ENCODE data around the gene FAM120A.

DNA sequence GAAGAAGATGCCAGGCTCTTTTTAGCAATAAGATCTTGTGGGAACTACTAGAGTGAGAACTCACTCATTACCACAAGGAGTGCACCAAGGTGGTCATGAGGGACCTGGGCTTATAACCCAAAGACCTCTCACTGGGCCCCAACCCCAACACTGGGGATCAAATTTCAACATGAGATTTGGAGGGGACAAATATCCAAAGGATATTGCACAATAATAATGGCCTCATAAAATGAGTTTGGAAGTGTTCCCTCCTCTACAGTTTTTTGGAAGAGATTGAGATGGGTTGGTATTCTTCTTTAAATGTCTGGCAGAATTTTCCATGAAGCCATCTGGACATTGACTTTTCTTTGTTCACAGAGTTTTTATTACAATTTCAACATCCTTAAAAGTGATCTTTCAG lies 38.0 kb upstream of the FAM120A start:
- TF ChIP-seq CTCF (conservative IDR thresholded peaks at IDR 0.05; ENCODE audit: low read depth, low read length) (no peak), EZH2phosphoT487 (IDR thresholded peaks at IDR 0.05; ENCODE audit: borderline replicate concordance, low read length) (no peak), EZH2 (IDR thresholded peaks at IDR 0.05; ENCODE audit: low read length, unreplicated experiment) (no peak)

All from PC-3 (cell line).